ENCODE measurements around the gene MICAL2.

MICAL2 gene

GRCh38 chr11:12248330-12248729 lies 137.9 kb downstream of the MICAL2 start:
- Histone ChIP-seq H3K36me3 (ENCODE audit: insufficient read depth, low read length) (no peaks in the 10 kb centered on the region), H3K9ac (ENCODE audit: insufficient read length) (no peak overlapping the region), H3K4me3 (no peak overlapping the region), H3K9me3 (ENCODE audit: low read depth, low read length) (no peaks in the 10 kb centered on the region), H3K27ac (no peak overlapping the region)
- no peak for TF ChIP-seq FOXP2 (optimal IDR thresholded peaks at IDR 0.05; ENCODE audit: control extremely low read depth, extremely low read length, insufficient read depth)
- no peak for TF ChIP-seq EZH2 (IDR thresholded peaks at IDR 0.05)
- no peak for TF ChIP-seq POLR2AphosphoS5 (IDR thresholded peaks at IDR 0.05; ENCODE audit: borderline replicate concordance, low read depth, low read length)
- DNase-seq (ENCODE audit: low read depth, low spot score) = no peak

GRCh38 chr11:12249590-12250260 lies 139.3 kb downstream of the MICAL2 start:
- TF ChIP-seq EZH2 (IDR thresholded peaks at IDR 0.05) (no peak), FOXP2 (optimal IDR thresholded peaks at IDR 0.05; ENCODE audit: control extremely low read depth, extremely low read length, insufficient read depth) (no peak), POLR2AphosphoS5 (IDR thresholded peaks at IDR 0.05; ENCODE audit: borderline replicate concordance, low read depth, low read length) (no peak)
- no peak overlapping the region for H3K4me3 ChIP-seq
- no peaks in the 10 kb centered on the region for H3K36me3 ChIP-seq (ENCODE audit: insufficient read depth, low read length)
- no peak for DNase-seq (ENCODE audit: low read depth, low spot score)
- no peak overlapping the region for H3K27ac ChIP-seq
- H3K9ac ChIP-seq (ENCODE audit: insufficient read length) = no peak overlapping the region
- H3K9me3 ChIP-seq (ENCODE audit: low read depth, low read length) = no peaks in the 10 kb centered on the region

GRCh38 chr11:12251666-12252560 lies 141.5 kb downstream of the MICAL2 start:
- no peaks in the 10 kb centered on the region for H3K36me3 ChIP-seq (ENCODE audit: insufficient read depth, low read length)
- H3K4me3 ChIP-seq = no peak overlapping the region
- TF ChIP-seq FOXP2 (optimal IDR thresholded peaks at IDR 0.05; ENCODE audit: control extremely low read depth, extremely low read length, insufficient read depth) = no peak
- no peak for TF ChIP-seq POLR2AphosphoS5 (IDR thresholded peaks at IDR 0.05; ENCODE audit: borderline replicate concordance, low read depth, low read length)
- no peak for TF ChIP-seq EZH2 (IDR thresholded peaks at IDR 0.05)
- DNase-seq (ENCODE audit: low read depth, low spot score) = no peak
- no peak overlapping the region for H3K27ac ChIP-seq
- H3K9ac ChIP-seq (ENCODE audit: insufficient read length) = no peak overlapping the region
- no peaks in the 10 kb centered on the region for H3K9me3 ChIP-seq (ENCODE audit: low read depth, low read length)

GRCh38 chr11:12253843-12254281 lies 143.5 kb downstream of the MICAL2 start:
- Histone ChIP-seq H3K9me3 (ENCODE audit: low read depth, low read length) (no peaks in the 10 kb centered on the region), H3K9ac (ENCODE audit: insufficient read length) (no peak overlapping the region), H3K4me3 (no peak overlapping the region), H3K27ac (no peak overlapping the region), H3K36me3 (ENCODE audit: insufficient read depth, low read length) (no peaks in the 10 kb centered on the region)
- no peak for DNase-seq (ENCODE audit: low read depth, low spot score)
- TF ChIP-seq FOXP2 (optimal IDR thresholded peaks at IDR 0.05; ENCODE audit: control extremely low read depth, extremely low read length, insufficient read depth) (no peak), POLR2AphosphoS5 (IDR thresholded peaks at IDR 0.05; ENCODE audit: borderline replicate concordance, low read depth, low read length) (no peak), EZH2 (IDR thresholded peaks at IDR 0.05) (no peak)

GRCh38 chr11:12258451-12258850 lies 148.1 kb downstream of the MICAL2 start:
- H3K9ac ChIP-seq (ENCODE audit: insufficient read length) = no peak overlapping the region
- H3K4me3 ChIP-seq = no peak overlapping the region
- H3K9me3 ChIP-seq (ENCODE audit: low read depth, low read length) = no peaks in the 10 kb centered on the region
- H3K36me3 ChIP-seq (ENCODE audit: insufficient read depth, low read length) = no peaks in the 10 kb centered on the region
- TF ChIP-seq EZH2 (IDR thresholded peaks at IDR 0.05) (no peak), POLR2AphosphoS5 (IDR thresholded peaks at IDR 0.05; ENCODE audit: borderline replicate concordance, low read depth, low read length) (no peak), FOXP2 (optimal IDR thresholded peaks at IDR 0.05; ENCODE audit: control extremely low read depth, extremely low read length, insufficient read depth) (no peak)
- DNase-seq (ENCODE audit: low read depth, low spot score) = no peak
- H3K27ac ChIP-seq = no peak overlapping the region

GRCh38 chr11:12259956-12260355 lies 149.6 kb downstream of the MICAL2 start:
- Histone ChIP-seq H3K36me3 (ENCODE audit: insufficient read depth, low read length) (no peaks in the 10 kb centered on the region), H3K27ac (no peak overlapping the region), H3K9me3 (ENCODE audit: low read depth, low read length) (no peaks in the 10 kb centered on the region), H3K9ac (ENCODE audit: insufficient read length) (no peak overlapping the region), H3K4me3 (no peak overlapping the region)
- no peak for DNase-seq (ENCODE audit: low read depth, low spot score)
- no peak for TF ChIP-seq EZH2 (IDR thresholded peaks at IDR 0.05)
- no peak for TF ChIP-seq POLR2AphosphoS5 (IDR thresholded peaks at IDR 0.05; ENCODE audit: borderline replicate concordance, low read depth, low read length)
- TF ChIP-seq FOXP2 (optimal IDR thresholded peaks at IDR 0.05; ENCODE audit: control extremely low read depth, extremely low read length, insufficient read depth) = no peak

GRCh38 chr11:12260731-12261521 lies 150.5 kb downstream of the MICAL2 start:
- H3K4me3 ChIP-seq = no peak overlapping the region
- no peaks in the 10 kb centered on the region for H3K36me3 ChIP-seq (ENCODE audit: insufficient read depth, low read length)
- no peaks in the 10 kb centered on the region for H3K9me3 ChIP-seq (ENCODE audit: low read depth, low read length)
- DNase-seq (ENCODE audit: low read depth, low spot score) = no peak
- TF ChIP-seq POLR2AphosphoS5 (IDR thresholded peaks at IDR 0.05; ENCODE audit: borderline replicate concordance, low read depth, low read length) (no peak), EZH2 (IDR thresholded peaks at IDR 0.05) (no peak), FOXP2 (optimal IDR thresholded peaks at IDR 0.05; ENCODE audit: control extremely low read depth, extremely low read length, insufficient read depth) (no peak)
- no peak overlapping the region for H3K9ac ChIP-seq (ENCODE audit: insufficient read length)
- H3K27ac ChIP-seq = no peak overlapping the region

GRCh38 chr11:12261551-12261950 lies 151.2 kb downstream of the MICAL2 start:
- Histone ChIP-seq H3K9ac (ENCODE audit: insufficient read length) (no peak overlapping the region), H3K27ac (no peak overlapping the region), H3K4me3 (no peak overlapping the region), H3K9me3 (ENCODE audit: low read depth, low read length) (no peaks in the 10 kb centered on the region), H3K36me3 (ENCODE audit: insufficient read depth, low read length) (no peaks in the 10 kb centered on the region)
- TF ChIP-seq EZH2 (IDR thresholded peaks at IDR 0.05) (no peak), POLR2AphosphoS5 (IDR thresholded peaks at IDR 0.05; ENCODE audit: borderline replicate concordance, low read depth, low read length) (no peak), FOXP2 (optimal IDR thresholded peaks at IDR 0.05; ENCODE audit: control extremely low read depth, extremely low read length, insufficient read depth) (no peak)
- DNase-seq (ENCODE audit: low read depth, low spot score) = no peak
